Measurements from ENCODE around the gene BIRC5. TPM values are rescaled to one million over a fixed set of nuclear protein-coding genes. Genes with fewer than 3 reads are reported as not detected.

The BIRC5 gene
- total RNA-seq, 4 donors from 2014 or later, result 0.27 to 1.6 TPM; not detected in 2

GRCh38 chr17:78176548-78177025 is 37.5 kb upstream of the BIRC5 start:
- no peak for ATAC-seq
- peaks cover 0 to 6% of the 10 kb centered on the region in 2 donors for H3K36me3 ChIP-seq
- no peaks in the 10 kb centered on the region for H3K9me3 ChIP-seq
- 10 to 73% methylated on average over 2 to 4 of the region's 14 CpGs for WGBS, 2 donors (ENCODE audit: low coverage in 1 of 2)
- H3K4me3 ChIP-seq, result no peak overlapping the region
- TF ChIP-seq EP300 (IDR thresholded peaks at IDR 0.05) (no peak), POLR2AphosphoS5 (IDR thresholded peaks at IDR 0.05) (peak; percentile 23), CTCF (IDR thresholded peaks at IDR 0.05) (peak in 3 of 4 experiments; percentile 83 to 95 (median 91)), POLR2A (IDR thresholded peaks at IDR 0.05) (no peak)
- H3K27me3 ChIP-seq, result no peaks in the 10 kb centered on the region
- H3K27ac ChIP-seq, result peak overlapping the region in 3 of 4 donors; percentile 91 to 98 (median 98)
- peaks cover 0 to 100% (median 59%) of the 10 kb centered on the region in 3 donors for H3K4me1 ChIP-seq

GRCh38 chr17:78179372-78179771 is 34.7 kb upstream of the BIRC5 start:
- Histone ChIP-seq H3K4me1 (peaks cover 0 to 95% (median 36%) of the 10 kb centered on the region in 3 donors), H3K27ac (peak overlapping the region; percentile 82 to 98 (median 90)), H3K4me3 (peak overlapping the region in 1 of 2 donors; percentile 19), H3K36me3 (no peaks in the 10 kb centered on the region), H3K9me3 (no peaks in the 10 kb centered on the region), H3K27me3 (no peaks in the 10 kb centered on the region)
- peak; percentile 83 for ATAC-seq
- no peak for TF ChIP-seq EP300 (IDR thresholded peaks at IDR 0.05)
- peak in 1 of 2 donors; percentile 29 for TF ChIP-seq POLR2A (IDR thresholded peaks at IDR 0.05)
- TF ChIP-seq CTCF (IDR thresholded peaks at IDR 0.05), result no peak
- peak; percentile 92 for TF ChIP-seq POLR2AphosphoS5 (IDR thresholded peaks at IDR 0.05)
- whole genome bisulfite sequencing, 2 donors (ENCODE audit: low coverage in 1 of 2), result 55% methylated on average over 2 of the region's 17 CpGs; no CpG with 5 or more reads in 1 of the 2 donors

GRCh38 chr17:78180083-78180482 is 34.0 kb upstream of the BIRC5 start:
- Histone ChIP-seq H3K27ac (peak overlapping the region; percentile 82 to 98 (median 90)), H3K9me3 (no peaks in the 10 kb centered on the region), H3K27me3 (no peaks in the 10 kb centered on the region), H3K36me3 (no peaks in the 10 kb centered on the region), H3K4me1 (peaks cover 0 to 95% (median 30%) of the 10 kb centered on the region in 3 donors), H3K4me3 (no peak overlapping the region)
- no peak for TF ChIP-seq EP300 (IDR thresholded peaks at IDR 0.05)
- no peak for TF ChIP-seq CTCF (IDR thresholded peaks at IDR 0.05)
- no peak for TF ChIP-seq POLR2AphosphoS5 (IDR thresholded peaks at IDR 0.05)
- TF ChIP-seq POLR2A (IDR thresholded peaks at IDR 0.05), result no peak
- ATAC-seq, result no peak
- 0 to 45% methylated on average over 1 to 4 of the region's 14 CpGs for WGBS, 2 donors (ENCODE audit: low coverage in 1 of 2)

- no peaks in the 10 kb centered on the region for H3K36me3 ChIP-seq
- 12 to 17% methylated on average over 1 of the region's 2 CpGs for WGBS, 2 donors (ENCODE audit: low coverage in 1 of 2)
- TF ChIP-seq EP300 (IDR thresholded peaks at IDR 0.05) (no peak), POLR2AphosphoS5 (IDR thresholded peaks at IDR 0.05) (peak; percentile 86), POLR2A (IDR thresholded peaks at IDR 0.05) (no peak), CTCF (IDR thresholded peaks at IDR 0.05) (no peak)
- H3K27me3 ChIP-seq, result no peaks in the 10 kb centered on the region
- no peak overlapping the region for H3K4me3 ChIP-seq
- peak; percentile 35 for ATAC-seq
- peak overlapping the region; percentile 82 to 98 (median 90) for H3K27ac ChIP-seq
- peaks cover 2 to 95% (median 27%) of the 10 kb centered on the region in 3 donors for H3K4me1 ChIP-seq
- no peaks in the 10 kb centered on the region for H3K9me3 ChIP-seq
These were observed 33.5 kb upstream of the BIRC5 start for GRCh38 chr17:78180508-78180907.

- Histone ChIP-seq H3K4me1 (peaks cover 5 to 93% (median 26%) of the 10 kb centered on the region in 3 donors), H3K27ac (peak overlapping the region in 3 of 4 donors; percentile 77 to 84 (median 77)), H3K27me3 (no peaks in the 10 kb centered on the region), H3K36me3 (no peaks in the 10 kb centered on the region), H3K4me3 (no peak overlapping the region), H3K9me3 (no peaks in the 10 kb centered on the region)
- no peak for ATAC-seq
- TF ChIP-seq CTCF (IDR thresholded peaks at IDR 0.05) (no peak), POLR2A (IDR thresholded peaks at IDR 0.05) (no peak), POLR2AphosphoS5 (IDR thresholded peaks at IDR 0.05) (no peak), EP300 (IDR thresholded peaks at IDR 0.05) (no peak)
- WGBS, 2 donors (ENCODE audit: low coverage in 1 of 2), result 90 to 93% methylated on average over 3 to 11 of the region's 13 CpGs
These were observed 31.5 kb upstream of the BIRC5 start for GRCh38 chr17:78182504-78182903.

All from gastroesophageal sphincter (tissue), 4 donors.